A673 (cell line): ENCODE results near the gene KRIT1.

ENCODE experiments used
- EZH2 ChIP-seq: fragments of 200-600 bp; sonication (generic); IDR thresholded peaks from 2 replicates; pipeline ENCODE4 v1.6.1; 2017; ENCODE audit warnings: borderline replicate concordance, low read depth, mild to moderate bottlenecking, mixed read lengths, antibody characterized with exemption, low read length; ENCODE audit not compliant: poor library complexity, severe bottlenecking
- TF ChIP-seq, protein P1 (sequence below): fragments of 300-800, 200-600 bp; sonication (generic); conservative IDR thresholded peaks from 2 replicates; pipeline ENCODE4 v1.5.1; 2017; ENCODE audit warnings: low read depth, mild to moderate bottlenecking, antibody characterized with exemption, low read length, moderate library complexity, mixed read lengths

DNA sequence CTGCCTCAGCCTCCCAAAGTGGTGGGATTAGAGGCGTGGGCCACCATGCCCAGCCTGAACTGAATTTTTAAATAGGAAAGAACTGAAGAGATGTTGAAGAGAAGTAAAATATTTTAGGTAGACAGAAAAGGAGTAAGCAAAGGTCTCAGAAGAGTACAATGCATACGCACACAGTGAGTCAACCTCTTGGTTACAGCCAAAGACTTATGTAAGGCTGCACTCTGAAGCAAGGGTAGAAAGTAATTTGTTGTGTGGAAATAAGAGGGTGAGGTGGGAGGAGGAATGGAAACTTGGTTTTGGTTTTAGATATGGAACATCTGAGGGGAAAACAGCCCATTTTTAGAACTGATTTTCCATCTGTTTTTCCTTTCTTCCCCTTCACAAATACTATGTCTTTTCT is 17.6 kb downstream of the KRIT1 start:
- TF ChIP-seq, protein P1, sequence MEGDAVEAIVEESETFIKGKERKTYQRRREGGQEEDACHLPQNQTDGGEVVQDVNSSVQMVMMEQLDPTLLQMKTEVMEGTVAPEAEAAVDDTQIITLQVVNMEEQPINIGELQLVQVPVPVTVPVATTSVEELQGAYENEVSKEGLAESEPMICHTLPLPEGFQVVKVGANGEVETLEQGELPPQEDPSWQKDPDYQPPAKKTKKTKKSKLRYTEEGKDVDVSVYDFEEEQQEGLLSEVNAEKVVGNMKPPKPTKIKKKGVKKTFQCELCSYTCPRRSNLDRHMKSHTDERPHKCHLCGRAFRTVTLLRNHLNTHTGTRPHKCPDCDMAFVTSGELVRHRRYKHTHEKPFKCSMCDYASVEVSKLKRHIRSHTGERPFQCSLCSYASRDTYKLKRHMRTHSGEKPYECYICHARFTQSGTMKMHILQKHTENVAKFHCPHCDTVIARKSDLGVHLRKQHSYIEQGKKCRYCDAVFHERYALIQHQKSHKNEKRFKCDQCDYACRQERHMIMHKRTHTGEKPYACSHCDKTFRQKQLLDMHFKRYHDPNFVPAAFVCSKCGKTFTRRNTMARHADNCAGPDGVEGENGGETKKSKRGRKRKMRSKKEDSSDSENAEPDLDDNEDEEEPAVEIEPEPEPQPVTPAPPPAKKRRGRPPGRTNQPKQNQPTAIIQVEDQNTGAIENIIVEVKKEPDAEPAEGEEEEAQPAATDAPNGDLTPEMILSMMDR = no peak
- no peak for TF ChIP-seq EZH2
